Breast epithelium (tissue), 4 donors: ENCODE measurements around the gene LRRC46. TPM values are rescaled to one million over a fixed set of nuclear protein-coding genes. Genes with fewer than 3 reads are reported as not detected.

Source experiments
- DNase-seq, 2 donors: peaks; one replicate each; pipeline ENCODE4 v3.0.0-alpha.2; 2019; ENCODE audit warnings: low spot score in 2 of 2
- H3K27ac ChIP-seq, 2 donors: fragments of 200-600 bp; sonication (generic) in 1 of 2; one replicate each; pipeline ENCODE4 v1.5.1; 2016 to 2019; ENCODE audit warnings: mild to moderate bottlenecking in 1 of 2
- H3K27me3 ChIP-seq, 2 donors: fragments of 200-600 bp; sonication (generic) in 1 of 2; one replicate each; pipeline versions ENCODE4 v1.5.1 to v1.6.0; 2017 to 2019; ENCODE audit warnings: control low read depth in 1 of 2, mild to moderate bottlenecking in 1 of 2
- H3K36me3 ChIP-seq: fragments of 200-600 bp; one replicate; pipeline ENCODE4 v1.5.1; 2019
- H3K4me1 ChIP-seq, 2 donors: fragments of 200-600 bp; sonication (generic); one replicate each; pipeline ENCODE4 v1.5.1; 2016 to 2019; ENCODE audit warnings: control low read depth in 1 of 2
- H3K4me3 ChIP-seq, 3 donors: fragments of 200-600 bp; sonication (generic); 1 replicate in 2 of 3; 2 replicates in 1 of 3; pipeline ENCODE4 v1.5.1; 2016 to 2019; ENCODE audit warnings: mild to moderate bottlenecking in 3 of 3, moderate library complexity in 2 of 3
- H3K9me3 ChIP-seq, 2 donors: fragments of 200-600 bp; sonication (generic) in 1 of 2; one replicate each; pipeline ENCODE4 v1.5.1; 2016 to 2019; ENCODE audit warnings: control low read depth in 1 of 2
- POLR2A ChIP-seq: fragments of 450-650 bp; IDR thresholded peaks from one replicate; pipeline ENCODE4 v1.6.1; 2016; ENCODE audit warnings: antibody characterized with exemption, mild to moderate bottlenecking, moderate library complexity
- POLR2AphosphoS5 ChIP-seq, 3 donors: sonication (generic); formaldehyde crosslinking; IDR thresholded peaks; one replicate each; pipeline ENCODE4 v1.6.1; 2017; ENCODE audit warnings: antibody characterized with exemption in 3 of 3
- intact Hi-C: fragments of 100-400 bp; cut with DNase I; formaldehyde crosslinking; loops from one replicate; pipeline ENCODE4 v1.15.1; 2023; ENCODE audit warnings: low total_unique reads
- total RNA-seq, 3 donors: library from RNA; depleted of rRNA; stranded (reverse); fragments of >200 nt; gene quantifications; one replicate each; pipeline ENCODE4 v1.1.0, GENCODE V29; 2016
- TF ChIP-seq, protein P1 (sequence below), 3 donors: fragments of 450-650 bp; IDR thresholded peaks; one replicate each; pipeline ENCODE4 v1.5.1; 2016 to 2017; ENCODE audit warnings: antibody characterized with exemption in 3 of 3, mild to moderate bottlenecking in 3 of 3, moderate library complexity in 3 of 3

Gene LRRC46
- total RNA-seq, 3 donors from 2014 or later, result 0.16 to 0.59 (median 0.33) TPM

- peaks cover 0 to 7% of the 10 kb centered on the region in 2 donors for H3K4me1 ChIP-seq
- no peaks in the 10 kb centered on the region for H3K36me3 ChIP-seq
- no peak for DNase-seq
- intact Hi-C loops, result no loop called here
- no peaks in the 10 kb centered on the region for H3K27me3 ChIP-seq
- no peak for TF ChIP-seq POLR2A
- no peak for TF ChIP-seq POLR2AphosphoS5 (IDR thresholded peaks at IDR 0.05)
- TF ChIP-seq, protein P1, sequence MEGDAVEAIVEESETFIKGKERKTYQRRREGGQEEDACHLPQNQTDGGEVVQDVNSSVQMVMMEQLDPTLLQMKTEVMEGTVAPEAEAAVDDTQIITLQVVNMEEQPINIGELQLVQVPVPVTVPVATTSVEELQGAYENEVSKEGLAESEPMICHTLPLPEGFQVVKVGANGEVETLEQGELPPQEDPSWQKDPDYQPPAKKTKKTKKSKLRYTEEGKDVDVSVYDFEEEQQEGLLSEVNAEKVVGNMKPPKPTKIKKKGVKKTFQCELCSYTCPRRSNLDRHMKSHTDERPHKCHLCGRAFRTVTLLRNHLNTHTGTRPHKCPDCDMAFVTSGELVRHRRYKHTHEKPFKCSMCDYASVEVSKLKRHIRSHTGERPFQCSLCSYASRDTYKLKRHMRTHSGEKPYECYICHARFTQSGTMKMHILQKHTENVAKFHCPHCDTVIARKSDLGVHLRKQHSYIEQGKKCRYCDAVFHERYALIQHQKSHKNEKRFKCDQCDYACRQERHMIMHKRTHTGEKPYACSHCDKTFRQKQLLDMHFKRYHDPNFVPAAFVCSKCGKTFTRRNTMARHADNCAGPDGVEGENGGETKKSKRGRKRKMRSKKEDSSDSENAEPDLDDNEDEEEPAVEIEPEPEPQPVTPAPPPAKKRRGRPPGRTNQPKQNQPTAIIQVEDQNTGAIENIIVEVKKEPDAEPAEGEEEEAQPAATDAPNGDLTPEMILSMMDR (IDR thresholded peaks at IDR 0.05), result no peak
- no peak overlapping the region for H3K27ac ChIP-seq
- H3K9me3 ChIP-seq, result no peaks in the 10 kb centered on the region
- no peak overlapping the region for H3K4me3 ChIP-seq
Measured at GRCh38 chr17:47816111-47816735, 15.2 kb upstream of the LRRC46 start.

DNA sequence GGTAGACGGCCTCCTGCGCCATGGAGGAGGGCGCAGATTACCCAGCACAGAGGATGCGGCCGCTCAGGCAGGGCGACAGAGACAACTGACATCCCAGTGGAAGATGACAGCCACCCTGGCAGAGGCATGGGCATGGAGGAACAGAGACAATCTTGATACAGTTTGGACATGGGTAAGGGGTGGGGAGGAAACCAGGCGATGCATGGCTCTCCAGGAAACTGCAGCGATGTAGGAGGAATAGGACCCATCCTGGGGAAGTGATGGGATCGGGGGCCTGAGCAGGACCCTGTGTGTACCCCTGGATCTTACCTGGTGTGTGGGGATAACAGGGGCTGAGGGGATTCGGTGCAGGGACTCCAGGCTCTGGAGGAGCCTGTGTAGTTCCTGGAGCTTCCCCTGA, 14.5 kb upstream of the LRRC46 start:
- H3K27me3 ChIP-seq, result no peaks in the 10 kb centered on the region
- H3K4me1 ChIP-seq, result peaks cover 0 to 7% of the 10 kb centered on the region in 2 donors
- TF ChIP-seq POLR2AphosphoS5 (IDR thresholded peaks at IDR 0.05) (no peak), POLR2A (no peak)
- TF ChIP-seq, protein P1 (IDR thresholded peaks at IDR 0.05), result no peak
- no peaks in the 10 kb centered on the region for H3K9me3 ChIP-seq
- no peak overlapping the region for H3K4me3 ChIP-seq
- DNase-seq, result no peak
- intact Hi-C loops, result no loop called here
- no peak overlapping the region for H3K27ac ChIP-seq
- no peaks in the 10 kb centered on the region for H3K36me3 ChIP-seq

- H3K4me3 ChIP-seq, result no peak overlapping the region
- TF ChIP-seq, protein P1 (IDR thresholded peaks at IDR 0.05), result no peak
- TF ChIP-seq POLR2AphosphoS5 (IDR thresholded peaks at IDR 0.05), result no peak
- no peak for TF ChIP-seq POLR2A
- no peak for DNase-seq
- no peaks in the 10 kb centered on the region for H3K9me3 ChIP-seq
- H3K4me1 ChIP-seq, result peaks cover 0 to 7% of the 10 kb centered on the region in 2 donors
- H3K36me3 ChIP-seq, result no peaks in the 10 kb centered on the region
- no peaks in the 10 kb centered on the region for H3K27me3 ChIP-seq
- no peak overlapping the region for H3K27ac ChIP-seq
- intact Hi-C loops, result no loop called here
Measured at GRCh38 chr17:47818002-47818695, 13.3 kb upstream of the LRRC46 start.

GRCh38 chr17:47819475-47819874, 12.0 kb upstream of the LRRC46 start:
- TF ChIP-seq POLR2AphosphoS5 (IDR thresholded peaks at IDR 0.05), result no peak
- TF ChIP-seq, protein P1 (IDR thresholded peaks at IDR 0.05), result no peak
- TF ChIP-seq POLR2A, result no peak
- intact Hi-C loops, result no loop called here
- Histone ChIP-seq H3K4me3 (no peak overlapping the region), H3K27me3 (no peaks in the 10 kb centered on the region), H3K4me1 (peaks cover 0 to 7% of the 10 kb centered on the region in 2 donors), H3K9me3 (no peaks in the 10 kb centered on the region), H3K27ac (no peak overlapping the region), H3K36me3 (no peaks in the 10 kb centered on the region)
- DNase-seq, result no peak
